Neural cell (in vitro differentiated cells): ENCODE measurements around the gene TLE1.

Experiments
- CTCF ChIP-seq: fragments of 450-650 bp; IDR thresholded peaks from 2 replicates; pipeline ENCODE4 v1.5.1; 2014; ENCODE audit warnings: antibody characterized with exemption, mild to moderate bottlenecking, moderate library complexity; ENCODE audit not compliant: poor library complexity, severe bottlenecking
- EP300 ChIP-seq: fragments of 450-650 bp; conservative IDR thresholded peaks from 2 replicates; pipeline ENCODE4 v1.6.1; 2014; ENCODE audit warnings: antibody characterized with exemption, mild to moderate bottlenecking, moderate library complexity; ENCODE audit not compliant: poor library complexity, severe bottlenecking
- EZH2 ChIP-seq: fragments of 200-600, 300-800 bp; shearing (Covaris generic), sonication (generic); IDR thresholded peaks from 2 replicates; pipeline ENCODE4 v1.6.1; 2014; ENCODE audit warnings: antibody characterized with exemption, low read length, borderline replicate concordance, mild to moderate bottlenecking; ENCODE audit not compliant: insufficient read depth, poor library complexity, severe bottlenecking
- MXI1 ChIP-seq: fragments of 450-650 bp; conservative IDR thresholded peaks from 2 replicates; pipeline ENCODE4 v1.6.1; 2014; ENCODE audit warnings: antibody characterized with exemption, mild to moderate bottlenecking; ENCODE audit not compliant: poor library complexity, severe bottlenecking
- POLR2AphosphoS5 ChIP-seq: IDR thresholded peaks from 2 replicates; pipeline ENCODE4 v1.6.1; 2012
- REST ChIP-seq: IDR thresholded peaks from 2 replicates; pipeline ENCODE4 v1.6.1; 2012; ENCODE audit warnings: borderline replicate concordance
- SMC3 ChIP-seq: fragments of 450-650 bp; conservative IDR thresholded peaks from 2 replicates; pipeline ENCODE4 v1.6.1; 2014; ENCODE audit warnings: antibody characterized with exemption, mild to moderate bottlenecking, moderate library complexity; ENCODE audit not compliant: poor library complexity
- TAF1 ChIP-seq: IDR thresholded peaks from 2 replicates; pipeline ENCODE4 v1.6.1; 2012; ENCODE audit warnings: low read depth

- no peak for TF ChIP-seq CTCF
- no peak for TF ChIP-seq EP300
- no peak for TF ChIP-seq EZH2
- TF ChIP-seq SMC3: no peak
- no peak for TF ChIP-seq TAF1
- TF ChIP-seq POLR2AphosphoS5: no peak
- TF ChIP-seq REST: no peak
- no peak for TF ChIP-seq MXI1
Measured at GRCh38 chr9:81656871-81657337, 32.4 kb downstream of the TLE1 start.
